ENCODE data around the gene SYT1. TPM values are rescaled to one million over a fixed set of nuclear protein-coding genes. Genes with fewer than 3 reads are reported as not detected.

SYT1 gene
- total and polyA plus RNA-seq, 2 experiments from 2014 or later = 48.7 to 51.7 TPM

GRCh38 chr12:79194595-79194994, 330.0 kb downstream of the SYT1 start (continued):
- no peak for TF ChIP-seq JUNB (IDR thresholded peaks at IDR 0.05; ENCODE audit: unreplicated experiment)
- no peak for TF ChIP-seq EZH2 (IDR thresholded peaks at IDR 0.05; ENCODE audit: low read depth, unreplicated experiment)

DNA sequence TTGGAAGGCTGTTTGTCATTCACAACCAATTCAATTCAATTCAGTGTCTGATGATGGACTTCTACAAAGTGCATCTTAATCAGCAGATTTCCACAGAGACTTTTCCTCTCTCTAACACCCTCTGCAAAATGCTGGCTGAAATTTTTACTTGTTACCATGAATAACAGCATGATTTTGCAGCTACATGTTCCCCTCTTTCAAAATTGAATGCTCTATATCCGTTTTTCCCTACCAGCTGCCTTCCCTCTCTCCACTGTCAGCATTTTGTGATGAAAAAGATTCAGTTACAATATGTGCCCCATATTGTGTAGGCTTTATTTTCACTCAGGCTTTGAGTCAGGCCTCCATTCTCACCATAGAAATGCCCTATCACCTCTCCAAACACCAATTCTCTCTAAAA, 334.6 kb downstream of the SYT1 start:
- H3F3A ChIP-seq (replicated peaks; ENCODE audit: low read depth) = no peaks in the 10 kb centered on the region
- no peak overlapping the region for H3K4me3 Mint-ChIP-seq
- H3K4me1 Mint-ChIP-seq = peaks cover 20% of the 10 kb centered on the region
- H3K36me3 ChIP-seq (ENCODE audit: insufficient read depth) = no peaks in the 10 kb centered on the region
- H3K36me3 Mint-ChIP-seq (ENCODE audit: low read depth) = no peaks in the 10 kb centered on the region
- ATAC-seq = no peak
- H3K4me1 ChIP-seq (ENCODE audit: insufficient read depth) = peaks cover 11% of the 10 kb centered on the region; the same call in 1 of the 2 replicates
- H3K79me2 ChIP-seq (replicated peaks; ENCODE audit: insufficient read depth) = no peaks in the 10 kb centered on the region
- no peak overlapping the region for H3K27ac Mint-ChIP-seq
- no peaks in the 10 kb centered on the region for H3K9me3 Mint-ChIP-seq
- H4K20me1 ChIP-seq (replicated peaks; ENCODE audit: insufficient read depth) = no peaks in the 10 kb centered on the region
- no peak overlapping the region for H3K4me2 ChIP-seq
- no peaks in the 10 kb centered on the region for H3K27me3 Mint-ChIP-seq (ENCODE audit: insufficient read depth, low read depth, poor library complexity)
- TF ChIP-seq STAT1 (IDR thresholded peaks at IDR 0.05; ENCODE audit: unreplicated experiment) (no peak), EZH2phosphoT487 (IDR thresholded peaks at IDR 0.05; ENCODE audit: unreplicated experiment) (no peak), ZNF331 (CRISPR knock-in tag; IDR thresholded peaks at IDR 0.05; ENCODE audit: low read depth) (no peak), POLR2AphosphoS5 (IDR thresholded peaks at IDR 0.05; ENCODE audit: low read depth) (no peak), ETS1 (IDR thresholded peaks at IDR 0.05) (no peak), ZNF114 (CRISPR knock-in tag; IDR thresholded peaks at IDR 0.05) (no peak), NANOG (IDR thresholded peaks at IDR 0.05; ENCODE audit: borderline replicate concordance) (no peak), CREB1 (CRISPR knock-in tag; IDR thresholded peaks at IDR 0.05; ENCODE audit: low read depth) (no peak), REST (IDR thresholded peaks at IDR 0.05; ENCODE audit: unreplicated experiment) (no peak), EZH2 (IDR thresholded peaks at IDR 0.05; ENCODE audit: low read depth, unreplicated experiment) (no peak), JUNB (IDR thresholded peaks at IDR 0.05; ENCODE audit: unreplicated experiment) (no peak)
- TF ChIP-seq, protein P1, sequence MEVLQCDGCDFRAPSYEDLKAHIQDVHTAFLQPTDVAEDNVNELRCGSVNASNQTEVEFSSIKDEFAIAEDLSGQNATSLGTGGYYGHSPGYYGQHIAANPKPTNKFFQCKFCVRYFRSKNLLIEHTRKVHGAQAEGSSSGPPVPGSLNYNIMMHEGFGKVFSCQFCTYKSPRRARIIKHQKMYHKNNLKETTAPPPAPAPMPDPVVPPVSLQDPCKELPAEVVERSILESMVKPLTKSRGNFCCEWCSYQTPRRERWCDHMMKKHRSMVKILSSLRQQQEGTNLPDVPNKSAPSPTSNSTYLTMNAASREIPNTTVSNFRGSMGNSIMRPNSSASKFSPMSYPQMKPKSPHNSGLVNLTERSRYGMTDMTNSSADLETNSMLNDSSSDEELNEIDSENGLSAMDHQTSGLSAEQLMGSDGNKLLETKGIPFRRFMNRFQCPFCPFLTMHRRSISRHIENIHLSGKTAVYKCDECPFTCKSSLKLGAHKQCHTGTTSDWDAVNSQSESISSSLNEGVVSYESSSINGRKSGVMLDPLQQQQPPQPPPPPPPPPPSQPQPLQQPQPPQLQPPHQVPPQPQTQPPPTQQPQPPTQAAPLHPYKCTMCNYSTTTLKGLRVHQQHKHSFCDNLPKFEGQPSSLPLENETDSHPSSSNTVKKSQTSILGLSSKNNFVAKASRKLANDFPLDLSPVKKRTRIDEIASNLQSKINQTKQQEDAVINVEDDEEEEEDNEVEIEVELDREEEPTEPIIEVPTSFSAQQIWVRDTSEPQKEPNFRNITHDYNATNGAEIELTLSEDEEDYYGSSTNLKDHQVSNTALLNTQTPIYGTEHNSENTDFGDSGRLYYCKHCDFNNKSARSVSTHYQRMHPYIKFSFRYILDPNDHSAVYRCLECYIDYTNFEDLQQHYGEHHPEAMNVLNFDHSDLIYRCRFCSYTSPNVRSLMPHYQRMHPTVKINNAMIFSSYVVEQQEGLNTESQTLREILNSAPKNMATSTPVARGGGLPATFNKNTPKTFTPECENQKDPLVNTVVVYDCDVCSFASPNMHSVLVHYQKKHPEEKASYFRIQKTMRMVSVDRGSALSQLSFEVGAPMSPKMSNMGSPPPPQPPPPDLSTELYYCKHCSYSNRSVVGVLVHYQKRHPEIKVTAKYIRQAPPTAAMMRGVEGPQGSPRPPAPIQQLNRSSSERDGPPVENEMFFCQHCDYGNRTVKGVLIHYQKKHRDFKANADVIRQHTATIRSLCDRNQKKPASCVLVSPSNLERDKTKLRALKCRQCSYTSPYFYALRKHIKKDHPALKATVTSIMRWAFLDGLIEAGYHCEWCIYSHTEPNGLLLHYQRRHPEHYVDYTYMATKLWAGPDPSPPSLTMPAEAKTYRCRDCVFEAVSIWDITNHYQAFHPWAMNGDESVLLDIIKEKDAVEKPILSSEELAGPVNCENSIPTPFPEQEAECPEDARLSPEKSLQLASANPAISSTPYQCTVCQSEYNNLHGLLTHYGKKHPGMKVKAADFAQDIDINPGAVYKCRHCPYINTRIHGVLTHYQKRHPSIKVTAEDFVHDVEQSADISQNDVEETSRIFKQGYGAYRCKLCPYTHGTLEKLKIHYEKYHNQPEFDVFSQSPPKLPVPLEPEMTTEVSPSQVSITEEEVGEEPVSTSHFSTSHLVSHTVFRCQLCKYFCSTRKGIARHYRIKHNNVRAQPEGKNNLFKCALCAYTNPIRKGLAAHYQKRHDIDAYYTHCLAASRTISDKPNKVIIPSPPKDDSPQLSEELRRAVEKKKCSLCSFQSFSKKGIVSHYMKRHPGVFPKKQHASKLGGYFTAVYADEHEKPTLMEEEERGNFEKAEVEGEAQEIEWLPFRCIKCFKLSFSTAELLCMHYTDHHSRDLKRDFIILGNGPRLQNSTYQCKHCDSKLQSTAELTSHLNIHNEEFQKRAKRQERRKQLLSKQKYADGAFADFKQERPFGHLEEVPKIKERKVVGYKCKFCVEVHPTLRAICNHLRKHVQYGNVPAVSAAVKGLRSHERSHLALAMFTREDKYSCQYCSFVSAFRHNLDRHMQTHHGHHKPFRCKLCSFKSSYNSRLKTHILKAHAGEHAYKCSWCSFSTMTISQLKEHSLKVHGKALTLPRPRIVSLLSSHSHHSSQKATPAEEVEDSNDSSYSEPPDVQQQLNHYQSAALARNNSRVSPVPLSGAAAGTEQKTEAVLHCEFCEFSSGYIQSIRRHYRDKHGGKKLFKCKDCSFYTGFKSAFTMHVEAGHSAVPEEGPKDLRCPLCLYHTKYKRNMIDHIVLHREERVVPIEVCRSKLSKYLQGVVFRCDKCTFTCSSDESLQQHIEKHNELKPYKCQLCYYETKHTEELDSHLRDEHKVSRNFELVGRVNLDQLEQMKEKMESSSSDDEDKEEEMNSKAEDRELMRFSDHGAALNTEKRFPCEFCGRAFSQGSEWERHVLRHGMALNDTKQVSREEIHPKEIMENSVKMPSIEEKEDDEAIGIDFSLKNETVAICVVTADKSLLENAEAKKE (CRISPR knock-in tag; IDR thresholded peaks at IDR 0.05) = no peak
- TF ChIP-seq, protein P2, sequence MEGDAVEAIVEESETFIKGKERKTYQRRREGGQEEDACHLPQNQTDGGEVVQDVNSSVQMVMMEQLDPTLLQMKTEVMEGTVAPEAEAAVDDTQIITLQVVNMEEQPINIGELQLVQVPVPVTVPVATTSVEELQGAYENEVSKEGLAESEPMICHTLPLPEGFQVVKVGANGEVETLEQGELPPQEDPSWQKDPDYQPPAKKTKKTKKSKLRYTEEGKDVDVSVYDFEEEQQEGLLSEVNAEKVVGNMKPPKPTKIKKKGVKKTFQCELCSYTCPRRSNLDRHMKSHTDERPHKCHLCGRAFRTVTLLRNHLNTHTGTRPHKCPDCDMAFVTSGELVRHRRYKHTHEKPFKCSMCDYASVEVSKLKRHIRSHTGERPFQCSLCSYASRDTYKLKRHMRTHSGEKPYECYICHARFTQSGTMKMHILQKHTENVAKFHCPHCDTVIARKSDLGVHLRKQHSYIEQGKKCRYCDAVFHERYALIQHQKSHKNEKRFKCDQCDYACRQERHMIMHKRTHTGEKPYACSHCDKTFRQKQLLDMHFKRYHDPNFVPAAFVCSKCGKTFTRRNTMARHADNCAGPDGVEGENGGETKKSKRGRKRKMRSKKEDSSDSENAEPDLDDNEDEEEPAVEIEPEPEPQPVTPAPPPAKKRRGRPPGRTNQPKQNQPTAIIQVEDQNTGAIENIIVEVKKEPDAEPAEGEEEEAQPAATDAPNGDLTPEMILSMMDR (conservative IDR thresholded peaks at IDR 0.05; ENCODE audit: low read depth in 2 of 2) = no peak
- no peaks in the 10 kb centered on the region for H3K9me2 ChIP-seq (ENCODE audit: insufficient read depth)
- no peak overlapping the region for H3K4me3 ChIP-seq
- H2AFZ ChIP-seq = no peak overlapping the region
- no peaks in the 10 kb centered on the region for H3K27me3 ChIP-seq (ENCODE audit: insufficient read depth)
- DNase-seq (ENCODE audit: low spot score) = no peak
- no peak overlapping the region for H3K27ac ChIP-seq (ENCODE audit: low read depth)
